Liver (tissue), 9 donors: ENCODE measurements around the gene BAHCC1. TPM values are rescaled to one million over a fixed set of nuclear protein-coding genes. Genes with fewer than 3 reads are reported as not detected.
A peak's percentile ranks its signal among the peaks of the same experiment; 100 is the strongest.

ENCODE experiments used
- DNase-seq: peaks from one replicate; pipeline ENCODE4 v3.0.0-alpha.2; 2017; ENCODE audit warnings: low spot score
- H3K27ac ChIP-seq, 2 donors: one replicate each; pipeline ENCODE4 v1.7.0; 2013; ENCODE audit warnings: inconsistent platforms in 2 of 2, low read length in 2 of 2, control low read depth in 1 of 2, low read depth in 1 of 2, mild to moderate bottlenecking in 1 of 2
- H3K27me3 ChIP-seq, 4 donors: one replicate each; pipeline versions ENCODE4 v1.6.1 to v1.7.0; 2013; ENCODE audit warnings: low read length in 3 of 4, inconsistent platforms in 1 of 4, mild to moderate bottlenecking in 1 of 4, moderate library complexity in 1 of 4; ENCODE audit not compliant: control insufficient read depth in 4 of 4, insufficient read depth in 4 of 4
- H3K36me3 ChIP-seq, 4 donors: one replicate each; pipeline versions ENCODE4 v1.6.1 to v1.7.0; 2013; ENCODE audit warnings: low read length in 3 of 4, mild to moderate bottlenecking in 3 of 4, low read depth in 1 of 4, moderate library complexity in 1 of 4; ENCODE audit not compliant: control insufficient read depth in 4 of 4, insufficient read depth in 3 of 4
- H3K4me1 ChIP-seq, 4 donors: one replicate each; pipeline versions ENCODE4 v1.6.1 to v1.7.0; 2013; ENCODE audit warnings: low read length in 3 of 4, mild to moderate bottlenecking in 3 of 4, moderate library complexity in 1 of 4; ENCODE audit not compliant: control insufficient read depth in 4 of 4, insufficient read depth in 4 of 4
- H3K4me3 ChIP-seq, 3 donors: one replicate each; pipeline versions ENCODE4 v1.6.1 to v1.7.0; 2013; ENCODE audit warnings: low read length in 3 of 3, control low read depth in 1 of 3, low read depth in 1 of 3, mild to moderate bottlenecking in 1 of 3
- H3K9ac ChIP-seq, 2 donors: one replicate each; pipeline ENCODE4 v1.7.0; 2013; ENCODE audit warnings: low read length in 2 of 2, mild to moderate bottlenecking in 2 of 2, moderate library complexity in 2 of 2, control low read depth in 1 of 2, low read depth in 1 of 2
- H3K9me3 ChIP-seq, 4 donors: one replicate each; pipeline versions ENCODE4 v1.6.1 to v1.7.0; 2013; ENCODE audit warnings: low read length in 3 of 4; ENCODE audit not compliant: control insufficient read depth in 4 of 4
- ATF3 ChIP-seq: IDR thresholded peaks from 2 replicates; pipeline ENCODE4 v1.6.1; 2016; ENCODE audit warnings: antibody characterized with exemption
- CTCF ChIP-seq: fragments of 150-350 bp; IDR thresholded peaks from 2 replicates; pipeline ENCODE4 v1.5.1; 2017; ENCODE audit warnings: improper control_type of control experiment, low read depth, low read length; ENCODE audit not compliant: missing input control
- EGR1 ChIP-seq, 2 donors: IDR thresholded peaks; 2 replicates each; pipeline ENCODE4 v1.6.1; 2016 to 2018; ENCODE audit warnings: antibody characterized with exemption in 2 of 2, low read depth in 2 of 2
- FOXA2 ChIP-seq: IDR thresholded peaks from 2 replicates; pipeline ENCODE4 v1.6.1; 2016; ENCODE audit warnings: antibody characterized with exemption
- GABPA ChIP-seq, 2 donors: IDR thresholded peaks in 1 of 2; conservative IDR thresholded peaks in 1 of 2; 2 replicates each; pipeline ENCODE4 v1.6.1; 2016; ENCODE audit warnings: antibody characterized with exemption in 2 of 2, mild to moderate bottlenecking in 1 of 2, moderate library complexity in 1 of 2
- HNF4A ChIP-seq, 2 donors: conservative IDR thresholded peaks; 2 replicates each; pipeline ENCODE4 v1.6.1; 2016; ENCODE audit warnings: antibody characterized with exemption in 2 of 2, mild to moderate bottlenecking in 2 of 2
- HNF4G ChIP-seq: IDR thresholded peaks from 2 replicates; pipeline ENCODE4 v1.6.1; 2016; ENCODE audit warnings: antibody characterized with exemption
- JUND ChIP-seq, 2 donors: IDR thresholded peaks; 2 replicates each; pipeline ENCODE4 v1.6.1; 2016; ENCODE audit warnings: antibody characterized with exemption in 2 of 2
- MAX ChIP-seq: IDR thresholded peaks from 2 replicates; pipeline ENCODE4 v1.6.1; 2016; ENCODE audit warnings: antibody characterized with exemption
- NR2F2 ChIP-seq: IDR thresholded peaks from 2 replicates; pipeline ENCODE4 v1.6.1; 2016; ENCODE audit warnings: antibody characterized with exemption
- RAD21 ChIP-seq, 2 donors: IDR thresholded peaks; 2 replicates each; pipeline ENCODE4 v1.6.1; 2016; ENCODE audit warnings: antibody characterized with exemption in 2 of 2, mild to moderate bottlenecking in 2 of 2
- REST ChIP-seq: IDR thresholded peaks from 2 replicates; pipeline ENCODE4 v1.6.1; 2016; ENCODE audit warnings: antibody characterized with exemption, mild to moderate bottlenecking
- SP1 ChIP-seq: IDR thresholded peaks from 2 replicates; pipeline ENCODE4 v1.6.1; 2018; ENCODE audit warnings: antibody characterized with exemption, mild to moderate bottlenecking
- TAF1 ChIP-seq: conservative IDR thresholded peaks from 2 replicates; pipeline ENCODE4 v1.6.1; 2016; ENCODE audit warnings: antibody characterized with exemption, mild to moderate bottlenecking
- YY1 ChIP-seq: IDR thresholded peaks from 2 replicates; pipeline ENCODE4 v1.6.1; 2016; ENCODE audit warnings: antibody characterized with exemption, mild to moderate bottlenecking
- ZBTB33 ChIP-seq: IDR thresholded peaks from 2 replicates; pipeline ENCODE4 v1.6.1; 2016; ENCODE audit warnings: antibody characterized with exemption
- WGBS: extraction: QIAGEN DNeasy Blood & Tissue Kit; methylation state at CpG from one replicate; pipeline ENCODE4 v1.1.7; 2013; 5-methylcytosine and 5-hydroxymethylcytosine counted together
- polyA plus RNA-seq, 2 donors: library from polyadenylated mRNA; stranded (reverse) in 1 of 2; unstranded in 1 of 2; fragments of 200-250 nt in 1 of 2; fragments of >200 nt in 1 of 2; fragmentation: Nextera tagmentation in 1 of 2; extraction: Ambion mirVana in 1 of 2; gene quantifications; one replicate each; pipeline versions ENCODE4 v1.2.1 to v1.2.3, GENCODE V29; 2013 to 2015
- total RNA-seq, 2 donors: library from RNA; depleted of rRNA; stranded (reverse); fragments of >200 nt; gene quantifications; one replicate each; pipeline ENCODE4 v1.2.3, GENCODE V29; 2014
- donor health status: healthy.
- donor health status: healthy.
- donor health status: healthy.
- donor health status: healthy.
- donor health status: healthy.

The BAHCC1 gene
- total and polyA plus RNA-seq, 4 donors: 0.76 to 3.9 (median 2.5) TPM

GRCh38 chr17:81488276-81488860, 93.1 kb downstream of the BAHCC1 start:
- H3K9me3 ChIP-seq: no peaks in the 10 kb centered on the region
- no peaks in the 10 kb centered on the region for H3K27me3 ChIP-seq
- no peaks in the 10 kb centered on the region for H3K36me3 ChIP-seq
- TF ChIP-seq MAX: no peak
- TF ChIP-seq RAD21 (IDR thresholded peaks at IDR 0.05): no peak
- no peak for TF ChIP-seq ATF3
- no peak for TF ChIP-seq JUND (IDR thresholded peaks at IDR 0.05)
- TF ChIP-seq CTCF: no peak
- no peak for TF ChIP-seq HNF4A (conservative IDR thresholded peaks at IDR 0.05)
- TF ChIP-seq YY1: no peak
- no peak for TF ChIP-seq SP1
- TF ChIP-seq EGR1 (IDR thresholded peaks at IDR 0.05; ENCODE audit: low read depth in 2 of 2): no peak
- DNase-seq: no peak
- peak overlapping the region in 2 of 3 donors; percentile 7 to 61 for H3K4me3 ChIP-seq
- H3K4me1 ChIP-seq: peaks cover 5 to 14% (median 11%) of the 10 kb centered on the region in 4 donors
- WGBS: 14% methylated on average over 52 of the region's 52 CpGs
- peak overlapping the region in 1 of 2 donors; percentile 43 for H3K27ac ChIP-seq
- H3K9ac ChIP-seq: no peak overlapping the region

GRCh38 chr17:81489012-81489997, 94.0 kb downstream of the BAHCC1 start:
- Histone ChIP-seq H3K27me3 (no peaks in the 10 kb centered on the region), H3K9ac (no peak overlapping the region), H3K4me3 (no peak overlapping the region), H3K27ac (no peak overlapping the region), H3K9me3 (no peaks in the 10 kb centered on the region), H3K36me3 (no peaks in the 10 kb centered on the region), H3K4me1 (peaks cover 3 to 9% (median 6%) of the 10 kb centered on the region in 4 donors)
- DNase-seq: no peak
- 84% methylated on average over 27 of the region's 27 CpGs for WGBS
- TF ChIP-seq NR2F2 (no peak), TAF1 (no peak), CTCF (no peak), SP1 (no peak), HNF4G (no peak), REST (no peak), ZBTB33 (no peak), JUND (IDR thresholded peaks at IDR 0.05) (no peak), MAX (no peak), EGR1 (IDR thresholded peaks at IDR 0.05; ENCODE audit: low read depth in 2 of 2) (no peak), GABPA (IDR thresholded peaks at IDR 0.05 in 1 of 2, conservative IDR thresholded peaks at IDR 0.05 in 1 of 2) (no peak), ATF3 (no peak), FOXA2 (no peak), RAD21 (IDR thresholded peaks at IDR 0.05) (no peak)
